ENCODE measurements around the gene RNF208.

DNA sequence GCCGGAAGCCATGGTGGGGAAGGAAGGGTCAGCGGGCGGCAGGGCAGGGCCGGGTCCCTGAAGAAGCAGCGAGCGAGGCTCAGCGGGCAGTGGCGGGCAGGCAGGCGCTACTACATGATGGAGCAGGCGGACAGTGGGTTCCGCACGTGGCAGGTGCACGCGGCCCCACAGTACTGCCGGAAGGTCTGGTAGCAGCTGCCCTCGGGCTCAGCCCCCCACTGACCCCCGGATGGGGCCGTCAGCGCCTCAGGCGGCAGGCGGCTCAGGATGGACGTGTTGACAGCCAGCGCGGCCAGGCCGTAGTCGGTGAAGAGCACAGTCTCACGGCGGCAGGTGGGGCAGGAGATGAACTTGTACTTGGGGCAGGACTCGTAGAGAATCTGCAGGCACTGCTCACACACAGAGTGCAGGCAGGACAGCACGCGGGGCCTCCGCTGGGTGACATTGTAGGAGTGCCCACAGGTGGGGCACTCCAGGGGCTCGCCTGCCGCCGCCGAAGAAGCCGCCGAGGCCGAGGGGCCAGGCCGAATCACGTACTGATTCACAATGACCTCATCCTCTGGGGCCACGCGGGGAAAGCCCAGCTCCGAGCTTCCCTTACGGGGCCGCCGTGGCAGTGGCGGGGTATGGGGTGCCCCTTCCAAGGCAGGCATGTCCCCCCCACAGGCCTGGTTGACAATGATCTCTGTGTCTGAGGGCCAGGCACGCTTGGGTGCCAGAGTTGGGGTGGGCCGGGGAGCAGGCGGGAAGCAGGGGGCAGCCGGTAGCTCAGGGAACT lies 1.5 kb downstream of the RNF208 start:
- TF ChIP-seq, protein P1, sequence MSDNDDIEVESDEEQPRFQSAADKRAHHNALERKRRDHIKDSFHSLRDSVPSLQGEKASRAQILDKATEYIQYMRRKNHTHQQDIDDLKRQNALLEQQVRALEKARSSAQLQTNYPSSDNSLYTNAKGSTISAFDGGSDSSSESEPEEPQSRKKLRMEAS (IDR thresholded peaks at IDR 0.05; ENCODE audit: low read depth, low read length) = no peak
- TF ChIP-seq, protein P2, sequence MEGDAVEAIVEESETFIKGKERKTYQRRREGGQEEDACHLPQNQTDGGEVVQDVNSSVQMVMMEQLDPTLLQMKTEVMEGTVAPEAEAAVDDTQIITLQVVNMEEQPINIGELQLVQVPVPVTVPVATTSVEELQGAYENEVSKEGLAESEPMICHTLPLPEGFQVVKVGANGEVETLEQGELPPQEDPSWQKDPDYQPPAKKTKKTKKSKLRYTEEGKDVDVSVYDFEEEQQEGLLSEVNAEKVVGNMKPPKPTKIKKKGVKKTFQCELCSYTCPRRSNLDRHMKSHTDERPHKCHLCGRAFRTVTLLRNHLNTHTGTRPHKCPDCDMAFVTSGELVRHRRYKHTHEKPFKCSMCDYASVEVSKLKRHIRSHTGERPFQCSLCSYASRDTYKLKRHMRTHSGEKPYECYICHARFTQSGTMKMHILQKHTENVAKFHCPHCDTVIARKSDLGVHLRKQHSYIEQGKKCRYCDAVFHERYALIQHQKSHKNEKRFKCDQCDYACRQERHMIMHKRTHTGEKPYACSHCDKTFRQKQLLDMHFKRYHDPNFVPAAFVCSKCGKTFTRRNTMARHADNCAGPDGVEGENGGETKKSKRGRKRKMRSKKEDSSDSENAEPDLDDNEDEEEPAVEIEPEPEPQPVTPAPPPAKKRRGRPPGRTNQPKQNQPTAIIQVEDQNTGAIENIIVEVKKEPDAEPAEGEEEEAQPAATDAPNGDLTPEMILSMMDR (IDR thresholded peaks at IDR 0.05; ENCODE audit: low read depth, low read length) = no peak

All from NB4 (cell line).